RWPE1 (cell line): ENCODE data around the gene HABP4.
A peak's percentile ranks its signal among the peaks of the same experiment; 100 is the strongest.

Source experiments
- CTCF ChIA-PET: fragments of 350-600 bp; sonication (Branson Sonifier 250); formaldehyde crosslinking; extraction: SDS; loops from one replicate; lab custom pipeline; 2021; lab: Yijun Ruan, JAX
- POLR2A ChIA-PET: fragments of 400-600 bp; formaldehyde crosslinking; extraction: SDS; loops from one replicate; lab custom pipeline; 2020; ENCODE audit warnings: antibody characterized with exemption; ENCODE audit not compliant: low non-redundant PET; lab: Yijun Ruan, JAX
- DNase-seq: peaks from one replicate; pipeline ENCODE4 v3.0.0; 2012; ENCODE audit warnings: low spot score
- H3K27ac ChIP-seq: fragments of 450-650 bp; 2 replicates; pipeline ENCODE4 v1.5.1; 2017
- CTCF ChIP-seq: fragments of 450-650 bp; conservative IDR thresholded peaks from 2 replicates; pipeline ENCODE4 v1.5.1; 2017; ENCODE audit warnings: low read depth, mild to moderate bottlenecking

HABP4 gene

GRCh38 chr9:96462541-96462940 lies 12.6 kb downstream of the HABP4 start:
- CTCF ChIA-PET, result interaction anchor here (0.6 to 0.7 kb wide), 2 partner anchors 125 to 1182 kb away, joined by 5 read pairs; no protein-coding TSS in a partner anchor

GRCh38 chr9:96464426-96464825 lies 14.5 kb downstream of the HABP4 start:
- CTCF ChIA-PET, result no interaction called here
- no peak for DNase-seq
- POLR2A ChIA-PET, result no interaction called here
- H3K27ac ChIP-seq, result no peak overlapping the region
- TF ChIP-seq CTCF, result no peak

More at GRCh38 chr9:96462541-96462940, 12.6 kb downstream of the HABP4 start:
- no peak for TF ChIP-seq CTCF
- DNase-seq, result no peak
- no peak overlapping the region for H3K27ac ChIP-seq
- POLR2A ChIA-PET, result no interaction called here

GRCh38 chr9:96467784-96468183 lies 17.8 kb downstream of the HABP4 start:
- POLR2A ChIA-PET, result no interaction called here
- DNase-seq, result no peak
- no peak for TF ChIP-seq CTCF
- CTCF ChIA-PET, result interaction anchor here (0.6 to 0.7 kb wide), 2 partner anchors 24 to 247 kb away, joined by 3 to 4 read pairs; no protein-coding TSS in a partner anchor
- no peak overlapping the region for H3K27ac ChIP-seq

- TF ChIP-seq CTCF, result no peak
- ChIA-PET POLR2A (no interaction called here), CTCF (interaction anchor here (0.6 kb wide), 2 partner anchors 10 to 714 kb away, joined by 3 to 4 read pairs; no protein-coding TSS in a partner anchor)
- DNase-seq, result no peak
- no peak overlapping the region for H3K27ac ChIP-seq
These were observed 26.0 kb downstream of the HABP4 start for GRCh38 chr9:96476013-96476412.

GRCh38 chr9:96476591-96476990 lies 26.6 kb downstream of the HABP4 start:
- ChIA-PET CTCF (interaction anchor here (0.6 to 0.7 kb wide), 2 partner anchors 25 to 715 kb away, joined by 3 to 4 read pairs; no protein-coding TSS in a partner anchor), POLR2A (no interaction called here)
- H3K27ac ChIP-seq, result no peak overlapping the region
- DNase-seq, result peak; percentile 37
- TF ChIP-seq CTCF, result no peak

- CTCF ChIA-PET, result interaction anchor here (0.6 to 1.0 kb wide), 3 partner anchors 37 to 101 kb away, joined by 3 to 6 read pairs (median 4); no protein-coding TSS in a partner anchor
- POLR2A ChIA-PET, result no interaction called here
- TF ChIP-seq CTCF, result no peak
- no peak overlapping the region for H3K27ac ChIP-seq
- DNase-seq, result no peak
These were observed 28.9 kb downstream of the HABP4 start for GRCh38 chr9:96478829-96479371.
